GM10248 (cell line): ENCODE results near the gene SLC7A8.
"Not testable (repeated sequence)": the region's sequence is repeated elsewhere in the genome, so short reads cannot be mapped to it uniquely, and the experiment has no call there.

Experiments
- CTCF ChIA-PET: fragments of 300-600 bp; sonication (Branson Sonifier 250); formaldehyde crosslinking; extraction: SDS; loops from one replicate; lab custom pipeline; 2021; ENCODE audit warnings: antibody characterized with exemption; lab: Yijun Ruan, JAX
- POLR2A ChIA-PET: fragments of 350-650 bp; sonication (Branson Sonifier 250); formaldehyde crosslinking; extraction: SDS; loops from one replicate; lab custom pipeline; 2020; ENCODE audit warnings: antibody characterized with exemption; lab: Yijun Ruan, JAX
- DNase-seq: peaks from one replicate; pipeline ENCODE4 v3.0.0; 2012; ENCODE audit errors: extremely low spot score
- TF ChIP-seq, protein P1 (sequence below): IDR thresholded peaks from 2 replicates; pipeline ENCODE4 v1.5.1; 2012; ENCODE audit warnings: mild to moderate bottlenecking, low read depth; ENCODE audit errors: extremely low read depth, missing control alignments, control extremely low read depth

The SLC7A8 gene

DNA sequence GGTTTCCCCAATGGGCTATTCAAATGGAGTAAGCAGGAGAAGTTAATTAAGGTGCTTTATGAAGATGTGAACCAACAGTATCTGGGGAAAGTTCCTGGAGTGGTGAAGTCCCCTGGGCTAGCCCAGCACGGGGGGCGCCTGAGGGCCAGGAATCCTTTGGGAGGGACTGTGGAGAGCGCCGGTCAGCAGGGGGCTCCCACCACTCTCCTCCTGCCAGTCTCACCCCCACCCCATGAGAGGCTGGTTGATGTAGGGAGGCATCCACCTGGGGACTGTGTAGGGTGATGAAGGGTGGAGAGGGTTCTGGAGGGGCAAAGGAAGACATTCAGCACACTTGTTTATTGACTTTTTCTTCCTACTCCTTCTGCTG lies 68.8 kb downstream of the SLC7A8 start:
- DNase-seq: no peak
- CTCF ChIA-PET: no interaction called here
- TF ChIP-seq, protein P1, sequence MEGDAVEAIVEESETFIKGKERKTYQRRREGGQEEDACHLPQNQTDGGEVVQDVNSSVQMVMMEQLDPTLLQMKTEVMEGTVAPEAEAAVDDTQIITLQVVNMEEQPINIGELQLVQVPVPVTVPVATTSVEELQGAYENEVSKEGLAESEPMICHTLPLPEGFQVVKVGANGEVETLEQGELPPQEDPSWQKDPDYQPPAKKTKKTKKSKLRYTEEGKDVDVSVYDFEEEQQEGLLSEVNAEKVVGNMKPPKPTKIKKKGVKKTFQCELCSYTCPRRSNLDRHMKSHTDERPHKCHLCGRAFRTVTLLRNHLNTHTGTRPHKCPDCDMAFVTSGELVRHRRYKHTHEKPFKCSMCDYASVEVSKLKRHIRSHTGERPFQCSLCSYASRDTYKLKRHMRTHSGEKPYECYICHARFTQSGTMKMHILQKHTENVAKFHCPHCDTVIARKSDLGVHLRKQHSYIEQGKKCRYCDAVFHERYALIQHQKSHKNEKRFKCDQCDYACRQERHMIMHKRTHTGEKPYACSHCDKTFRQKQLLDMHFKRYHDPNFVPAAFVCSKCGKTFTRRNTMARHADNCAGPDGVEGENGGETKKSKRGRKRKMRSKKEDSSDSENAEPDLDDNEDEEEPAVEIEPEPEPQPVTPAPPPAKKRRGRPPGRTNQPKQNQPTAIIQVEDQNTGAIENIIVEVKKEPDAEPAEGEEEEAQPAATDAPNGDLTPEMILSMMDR: no peak
- POLR2A ChIA-PET: no interaction called here

DNA sequence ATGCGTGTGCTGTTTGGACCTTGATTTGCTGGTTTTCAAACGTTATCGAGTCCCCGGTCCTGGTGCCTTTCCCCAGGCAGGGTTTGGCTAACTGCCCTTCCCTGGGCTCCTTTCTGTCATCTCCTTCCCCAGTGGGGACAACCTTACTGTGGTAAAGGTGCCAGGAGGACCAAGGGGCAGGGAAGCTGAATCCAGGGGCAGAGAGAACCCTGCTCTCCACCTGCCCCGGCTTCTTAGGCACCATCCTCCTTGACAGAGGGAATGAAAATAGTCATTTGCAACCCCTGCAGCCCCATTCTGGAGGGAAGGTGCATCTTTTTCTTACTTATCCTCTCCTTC lies 69.4 kb downstream of the SLC7A8 start:
- TF ChIP-seq, protein P1: no peak
- DNase-seq: no peak
- ChIA-PET CTCF (interaction anchor here (1.4 kb wide), 1 partner anchor 59 kb away, joined by 3 read pairs; no protein-coding TSS in a partner anchor), POLR2A (no interaction called here)

DNA sequence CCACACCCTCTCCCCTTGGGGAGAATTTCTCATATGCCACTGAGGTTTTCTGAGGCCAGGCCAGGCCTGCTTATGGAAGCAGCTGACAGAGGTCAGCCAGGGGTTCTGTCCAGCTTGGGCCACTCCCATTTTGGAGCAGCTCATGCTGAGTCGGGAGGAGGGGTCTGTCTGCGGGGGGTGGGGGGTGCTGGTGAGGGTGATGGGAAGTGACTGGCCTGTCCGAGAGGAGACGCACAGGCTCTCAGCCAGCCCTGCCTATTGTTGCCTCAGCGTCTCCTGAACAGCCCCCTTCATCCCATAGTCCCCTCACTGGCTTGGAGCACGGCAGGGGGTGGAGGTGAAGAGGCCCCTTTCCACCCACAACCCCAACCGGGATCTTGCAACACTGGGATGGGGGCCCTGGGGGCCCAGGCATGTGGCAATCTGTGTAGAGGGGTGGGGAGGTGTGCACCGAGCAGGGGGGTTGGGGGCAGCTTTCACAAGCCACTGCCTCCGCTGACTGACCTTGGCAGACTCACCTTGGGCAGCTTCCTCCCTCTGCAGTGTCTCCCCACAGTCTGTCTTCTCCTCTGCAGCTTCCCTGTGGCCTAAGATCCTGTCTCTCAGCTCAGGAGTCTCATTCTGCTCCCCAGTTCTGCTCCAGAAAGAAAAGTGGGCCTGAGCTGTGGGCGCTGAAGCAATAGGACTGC lies 69.9 kb downstream of the SLC7A8 start:
- peak; percentile 5 for DNase-seq
- TF ChIP-seq, protein P1: no peak
- ChIA-PET POLR2A (no interaction called here), CTCF (interaction anchor here (1.1 to 5.4 kb wide), 5 partner anchors 6 to 58 kb away, joined by 3 to 47 read pairs (median 3); partner anchors contain the start of gene CEBPE)

GRCh38 chr14:23112359-23113178 lies 70.9 kb downstream of the SLC7A8 start:
- POLR2A ChIA-PET: no interaction called here
- CTCF ChIA-PET: interaction anchor here (0.9 to 5.4 kb wide), 6 partner anchors 7 to 72 kb away, joined by 3 to 47 read pairs (median 3); partner anchors contain the start of gene CEBPE
- TF ChIP-seq, protein P1: no peak
- DNase-seq: no peak

DNA sequence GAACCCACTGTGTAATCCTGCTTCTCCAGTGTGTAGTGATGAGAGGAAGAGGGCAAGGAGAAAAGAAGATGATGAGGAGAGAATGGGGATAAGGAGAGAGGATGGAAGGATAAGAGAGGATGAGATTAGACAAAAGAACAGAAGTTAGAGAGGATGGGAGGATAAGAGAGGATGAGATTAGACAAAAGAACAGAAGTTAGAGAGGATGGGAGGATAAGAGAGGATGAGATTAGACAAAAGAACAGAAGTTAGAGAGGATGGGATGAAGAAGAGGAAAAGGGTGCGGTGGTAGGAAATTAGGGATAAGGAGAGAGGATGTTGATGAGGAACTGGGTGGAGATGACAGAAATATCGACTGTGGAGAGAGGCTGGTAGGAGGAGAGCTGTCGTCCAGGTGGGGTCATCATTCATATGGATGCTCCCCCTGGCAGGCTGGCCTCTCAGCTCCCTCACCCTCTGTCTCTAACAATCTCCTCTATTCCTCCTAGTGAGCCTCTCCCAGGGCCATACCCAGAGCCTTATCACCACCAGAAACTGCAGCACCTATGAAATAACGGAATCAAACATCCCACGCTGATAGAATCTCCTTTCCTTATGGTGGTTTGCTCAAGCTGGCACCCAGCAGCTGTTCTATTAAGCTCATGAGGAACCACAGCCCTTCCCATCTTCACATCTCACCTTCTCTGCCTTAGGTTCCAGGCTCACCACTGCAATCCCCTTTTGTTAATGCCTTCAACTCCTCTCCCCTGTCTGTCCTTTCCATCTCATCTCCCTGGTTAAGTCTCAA lies 72.7 kb downstream of the SLC7A8 start:
- no peak for DNase-seq
- ChIA-PET POLR2A (interaction anchor here (0.5 kb wide), 1 partner anchor 28 kb away, joined by 6 read pairs; no protein-coding TSS in a partner anchor), CTCF (interaction anchor here (0.9 to 5.4 kb wide), 9 partner anchors 9 to 182 kb away, joined by 3 to 47 read pairs (median 8); partner anchors contain the start of genes ACIN1, C14orf119 and CEBPE)
- TF ChIP-seq, protein P1: no peak

GRCh38 chr14:23109769-23110168 lies 73.7 kb downstream of the SLC7A8 start:
- no peak for DNase-seq
- ChIA-PET CTCF (interaction anchor here (0.9 to 5.4 kb wide), 13 partner anchors 9 to 271 kb away, joined by 3 to 47 read pairs (median 4); partner anchors contain the start of genes ACIN1, C14orf119, CEBPE and HOMEZ), POLR2A (no interaction called here)
- TF ChIP-seq, protein P1: no peak

DNA sequence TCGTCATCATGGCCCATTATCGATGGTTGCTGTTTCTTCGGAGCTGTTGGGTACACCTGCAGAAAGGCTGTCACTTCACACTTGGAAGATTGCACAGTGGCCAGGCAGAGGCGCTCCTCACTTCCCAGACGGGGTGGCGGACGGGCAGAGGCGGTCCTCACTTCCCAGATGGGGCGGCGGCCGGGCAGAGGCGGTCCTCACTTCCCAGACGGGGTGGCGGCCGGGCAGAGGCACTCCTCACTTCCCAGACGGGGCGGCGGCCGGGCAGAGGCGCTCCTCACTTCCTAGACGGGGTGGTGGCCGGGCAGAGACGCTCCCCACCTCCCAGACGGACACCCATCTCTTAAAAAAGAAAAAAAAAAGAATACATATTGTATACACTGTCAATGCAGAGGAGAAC lies 75.3 kb downstream of the SLC7A8 start:
- DNase-seq, POLR2A ChIA-PET: not testable (repeated sequence)
- CTCF ChIA-PET: interaction anchor here (1.0 to 5.4 kb wide), 6 partner anchors 11 to 50 kb away, joined by 3 to 47 read pairs (median 12); partner anchors contain the start of gene CEBPE

DNA sequence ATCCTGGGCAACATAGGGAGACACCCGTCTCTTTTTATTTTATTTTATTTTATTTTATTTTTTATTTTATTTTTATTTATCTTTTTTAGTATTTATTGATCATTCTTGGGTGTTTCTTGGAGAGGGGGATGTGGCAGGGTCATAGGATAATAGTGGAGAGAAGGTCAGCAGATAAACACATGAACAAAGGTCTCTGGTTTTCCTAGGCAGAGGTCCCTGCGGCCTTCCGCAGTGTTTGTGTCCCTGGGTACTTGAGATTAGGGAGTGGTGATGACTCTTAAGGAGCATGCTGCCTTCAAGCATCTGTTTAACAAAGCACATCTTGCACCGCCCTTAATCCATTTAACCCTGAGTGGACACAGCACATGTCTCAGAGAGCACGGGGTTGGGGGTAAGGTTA lies 75.8 kb downstream of the SLC7A8 start:
- CTCF ChIA-PET: interaction anchor here (4.0 kb wide), 1 partner anchor 39 kb away, joined by 18 read pairs; no protein-coding TSS in a partner anchor
- POLR2A ChIA-PET: not testable (repeated sequence)

More for the DNA sequence above, 75.8 kb downstream of the SLC7A8 start:
- DNase-seq: not testable (repeated sequence)
